ENCODE data around the gene SSPN. TPM values are rescaled to one million over a fixed set of nuclear protein-coding genes. Genes with fewer than 3 reads are reported as not detected.
A peak's percentile ranks its signal among the peaks of the same experiment; 100 is the strongest.

Gene SSPN
- total and polyA plus RNA-seq, 8 donors = 1.8 to 52.4 (median 11.1) TPM

- Histone ChIP-seq H3K27me3 (no peaks in the 10 kb centered on the region), H3K9me3 (no peaks in the 10 kb centered on the region), H3K4me1 (peaks cover 8 to 20% (median 16%) of the 10 kb centered on the region in 4 donors), H3K4me3 (no peak overlapping the region), H3K36me3 (no peaks in the 10 kb centered on the region), H3K27ac (peak overlapping the region in 2 of 5 donors; percentile 14 to 36)
- peak in 1 of 2 donors; percentile 59 for DNase-seq
- 18 to 42% (median 30%) methylated on average over 3 of the region's 3 CpGs for WGBS, 5 donors
- TF ChIP-seq POLR2A (IDR thresholded peaks at IDR 0.05) (no peak), EP300 (IDR thresholded peaks at IDR 0.05) (no peak), CTCF (IDR thresholded peaks at IDR 0.05) (no peak), POLR2AphosphoS5 (IDR thresholded peaks at IDR 0.05) (no peak)
- intact Hi-C loops (cut with DNase I; ENCODE audit: low total_unique reads) = no loop called here
Observed at GRCh38 chr12:26157001-26157400, 38.4 kb upstream of the SSPN start.

- WGBS, 5 donors = 62 to 70% (median 65%) methylated on average over 3 of the region's 3 CpGs
- H3K27ac ChIP-seq = peak overlapping the region in 1 of 5 donors; percentile 36
- no peak overlapping the region for H3K4me3 ChIP-seq
- no peaks in the 10 kb centered on the region for H3K9me3 ChIP-seq
- TF ChIP-seq POLR2A (IDR thresholded peaks at IDR 0.05) = no peak
- no peak for TF ChIP-seq CTCF (IDR thresholded peaks at IDR 0.05)
- no peak for TF ChIP-seq POLR2AphosphoS5 (IDR thresholded peaks at IDR 0.05)
- no peak for TF ChIP-seq EP300 (IDR thresholded peaks at IDR 0.05)
- no peak for DNase-seq
- intact Hi-C loops (cut with DNase I; ENCODE audit: low total_unique reads) = no loop called here
- peaks cover 8 to 19% (median 12%) of the 10 kb centered on the region in 4 donors for H3K4me1 ChIP-seq
- H3K27me3 ChIP-seq = no peaks in the 10 kb centered on the region
- H3K36me3 ChIP-seq = no peaks in the 10 kb centered on the region
Observed at GRCh38 chr12:26158078-26158764, 37.2 kb upstream of the SSPN start.

- WGBS, 5 donors = 76 to 94% (median 81%) methylated on average over 1 of the region's 1 CpG
- H3K27me3 ChIP-seq = no peaks in the 10 kb centered on the region
- intact Hi-C loops (cut with DNase I; ENCODE audit: low total_unique reads) = no loop called here
Observed at GRCh38 chr12:26162174-26162573, 33.2 kb upstream of the SSPN start.

GRCh38 chr12:26162905-26163304 lies 32.5 kb upstream of the SSPN start:
- Histone ChIP-seq H3K36me3 (no peaks in the 10 kb centered on the region), H3K9me3 (no peaks in the 10 kb centered on the region), H3K4me3 (no peak overlapping the region), H3K27me3 (no peaks in the 10 kb centered on the region), H3K4me1 (no peaks in the 10 kb centered on the region), H3K27ac (no peak overlapping the region)
- TF ChIP-seq POLR2A (IDR thresholded peaks at IDR 0.05) (no peak), EP300 (IDR thresholded peaks at IDR 0.05) (no peak), CTCF (IDR thresholded peaks at IDR 0.05) (no peak), POLR2AphosphoS5 (IDR thresholded peaks at IDR 0.05) (no peak)
- DNase-seq = no peak
- 65 to 76% (median 73%) methylated on average over 4 of the region's 4 CpGs for WGBS, 5 donors
- intact Hi-C loops (cut with DNase I; ENCODE audit: low total_unique reads) = no loop called here

More at GRCh38 chr12:26162174-26162573, 33.2 kb upstream of the SSPN start:
- TF ChIP-seq EP300 (IDR thresholded peaks at IDR 0.05) = no peak
- no peak for TF ChIP-seq POLR2A (IDR thresholded peaks at IDR 0.05)
- TF ChIP-seq POLR2AphosphoS5 (IDR thresholded peaks at IDR 0.05) = no peak
- no peak for TF ChIP-seq CTCF (IDR thresholded peaks at IDR 0.05)
- Histone ChIP-seq H3K4me3 (no peak overlapping the region), H3K27ac (no peak overlapping the region), H3K4me1 (peaks cover 0 to 4% (median 0%) of the 10 kb centered on the region in 4 donors), H3K9me3 (no peaks in the 10 kb centered on the region), H3K36me3 (no peaks in the 10 kb centered on the region)
- no peak for DNase-seq
